Measurements from ENCODE around the gene ZBED2. TPM values are rescaled to one million over a fixed set of nuclear protein-coding genes. Genes with fewer than 3 reads are reported as not detected.

The ZBED2 gene
- total RNA-seq, 1 experiment from 2014 or later, result 0.10 TPM

DNA sequence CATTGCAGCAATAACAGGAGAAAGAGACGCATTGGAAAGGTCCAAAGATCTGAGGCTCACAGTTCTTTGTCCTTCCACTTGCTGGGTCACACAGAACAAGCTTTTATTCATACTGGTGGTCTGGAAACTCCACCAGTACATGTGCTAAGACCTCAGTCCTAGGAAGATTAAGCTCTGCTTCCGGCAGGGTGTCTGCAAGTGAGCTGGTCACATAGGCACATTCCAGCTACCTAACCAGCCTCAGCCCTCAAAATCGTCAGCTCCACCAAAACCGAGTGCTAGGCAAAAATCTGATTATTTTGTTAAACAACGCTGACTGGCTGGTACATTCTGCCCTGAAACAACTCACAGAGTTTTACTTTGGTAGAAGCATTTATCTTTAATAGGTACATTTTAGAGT lies 2.2 kb downstream of the ZBED2 start:
- Histone ChIP-seq H3K4me3 (ENCODE audit: low read depth in 2 of 2, low read length in 2 of 2) (no peak overlapping the region), H3K36me3 (ENCODE audit: control insufficient read depth, insufficient read depth, low read length) (no peaks in the 10 kb centered on the region), H3K4me1 (ENCODE audit: control insufficient read depth, insufficient read depth, low read length) (no peaks in the 10 kb centered on the region), H3K27ac (ENCODE audit: low read length) (no peak overlapping the region), H3K9me3 (ENCODE audit: control insufficient read depth, insufficient read depth, low read depth, low read length) (no peaks in the 10 kb centered on the region), H3K27me3 (ENCODE audit: control insufficient read depth, insufficient read depth, low read length) (no peaks in the 10 kb centered on the region)
- no peak for DNase-seq (ENCODE audit: low read depth, low spot score)
- TF ChIP-seq TCF7L2 (IDR thresholded peaks at IDR 0.05; ENCODE audit: low read depth, low read length) (no peak), POLR2AphosphoS5 (IDR thresholded peaks at IDR 0.05; ENCODE audit: low read depth, low read length) (no peak), CTCF (IDR thresholded peaks at IDR 0.05) (no peak), SIN3A (IDR thresholded peaks at IDR 0.05; ENCODE audit: borderline replicate concordance, insufficient read depth, low read depth, low read length) (no peak)
- TF ChIP-seq, protein P1, sequence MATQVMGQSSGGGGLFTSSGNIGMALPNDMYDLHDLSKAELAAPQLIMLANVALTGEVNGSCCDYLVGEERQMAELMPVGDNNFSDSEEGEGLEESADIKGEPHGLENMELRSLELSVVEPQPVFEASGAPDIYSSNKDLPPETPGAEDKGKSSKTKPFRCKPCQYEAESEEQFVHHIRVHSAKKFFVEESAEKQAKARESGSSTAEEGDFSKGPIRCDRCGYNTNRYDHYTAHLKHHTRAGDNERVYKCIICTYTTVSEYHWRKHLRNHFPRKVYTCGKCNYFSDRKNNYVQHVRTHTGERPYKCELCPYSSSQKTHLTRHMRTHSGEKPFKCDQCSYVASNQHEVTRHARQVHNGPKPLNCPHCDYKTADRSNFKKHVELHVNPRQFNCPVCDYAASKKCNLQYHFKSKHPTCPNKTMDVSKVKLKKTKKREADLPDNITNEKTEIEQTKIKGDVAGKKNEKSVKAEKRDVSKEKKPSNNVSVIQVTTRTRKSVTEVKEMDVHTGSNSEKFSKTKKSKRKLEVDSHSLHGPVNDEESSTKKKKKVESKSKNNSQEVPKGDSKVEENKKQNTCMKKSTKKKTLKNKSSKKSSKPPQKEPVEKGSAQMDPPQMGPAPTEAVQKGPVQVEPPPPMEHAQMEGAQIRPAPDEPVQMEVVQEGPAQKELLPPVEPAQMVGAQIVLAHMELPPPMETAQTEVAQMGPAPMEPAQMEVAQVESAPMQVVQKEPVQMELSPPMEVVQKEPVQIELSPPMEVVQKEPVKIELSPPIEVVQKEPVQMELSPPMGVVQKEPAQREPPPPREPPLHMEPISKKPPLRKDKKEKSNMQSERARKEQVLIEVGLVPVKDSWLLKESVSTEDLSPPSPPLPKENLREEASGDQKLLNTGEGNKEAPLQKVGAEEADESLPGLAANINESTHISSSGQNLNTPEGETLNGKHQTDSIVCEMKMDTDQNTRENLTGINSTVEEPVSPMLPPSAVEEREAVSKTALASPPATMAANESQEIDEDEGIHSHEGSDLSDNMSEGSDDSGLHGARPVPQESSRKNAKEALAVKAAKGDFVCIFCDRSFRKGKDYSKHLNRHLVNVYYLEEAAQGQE (IDR thresholded peaks at IDR 0.05; ENCODE audit: insufficient read depth in 1 of 2, low read depth in 2 of 2, low read length in 1 of 2), result no peak
- in situ Hi-C loops (cut with HindIII; ENCODE audit: low pct_unique_long_range_greater_than_20kb, low sequenced_read_pairs) (no loop called here), intact Hi-C loops (cut with micrococcal nuclease; ENCODE audit: unreplicated experiment) (no loop called here)
- BruUV-seq (replicated peaks), result no TSS peak
- ChIA-PET CTCF (no interaction called here), POLR2A (no interaction called here)
- ATAC-seq, result no peak

- H3K4me1 ChIP-seq (ENCODE audit: control insufficient read depth, insufficient read depth, low read length), result no peaks in the 10 kb centered on the region
- no peak for DNase-seq (ENCODE audit: low read depth, low spot score)
- H3K9me3 ChIP-seq (ENCODE audit: control insufficient read depth, insufficient read depth, low read depth, low read length), result no peaks in the 10 kb centered on the region
- no TSS peak for BruUV-seq (replicated peaks)
- no peak overlapping the region for H3K4me3 ChIP-seq (ENCODE audit: low read depth in 2 of 2, low read length in 2 of 2)
- H3K27me3 ChIP-seq (ENCODE audit: control insufficient read depth, insufficient read depth, low read length), result no peaks in the 10 kb centered on the region
- in situ Hi-C loops (cut with HindIII; ENCODE audit: low pct_unique_long_range_greater_than_20kb, low sequenced_read_pairs), result no loop called here
- TF ChIP-seq POLR2AphosphoS5 (IDR thresholded peaks at IDR 0.05; ENCODE audit: low read depth, low read length) (no peak), SIN3A (IDR thresholded peaks at IDR 0.05; ENCODE audit: borderline replicate concordance, insufficient read depth, low read depth, low read length) (no peak), TCF7L2 (IDR thresholded peaks at IDR 0.05; ENCODE audit: low read depth, low read length) (no peak), CTCF (IDR thresholded peaks at IDR 0.05) (no peak)
- TF ChIP-seq, protein P1 (IDR thresholded peaks at IDR 0.05; ENCODE audit: insufficient read depth in 1 of 2, low read depth in 2 of 2, low read length in 1 of 2), result no peak
- no peaks in the 10 kb centered on the region for H3K36me3 ChIP-seq (ENCODE audit: control insufficient read depth, insufficient read depth, low read length)
- no peak overlapping the region for H3K27ac ChIP-seq (ENCODE audit: low read length)
- CTCF ChIA-PET, result no interaction called here
- POLR2A ChIA-PET, result no interaction called here
- intact Hi-C loops (cut with micrococcal nuclease; ENCODE audit: unreplicated experiment), result no loop called here
- ATAC-seq, result no peak
Observed at GRCh38 chr3:111592143-111592542, 3.0 kb downstream of the ZBED2 start.

All from Panc1 (cell line).